HG03095 (cell line): ENCODE results near the gene CYP3A5.
"Not testable (repeated sequence)": the region's sequence is repeated elsewhere in the genome, so short reads cannot be mapped to it uniquely, and the experiment has no call there.

ENCODE experiments used
- ATAC-seq: cut with Tn5 transposase; IDR thresholded peaks from one replicate; pipeline ENCODE4 v1.9.1; 2021; ENCODE audit warnings: moderate library complexity; ENCODE audit not compliant: unreplicated experiment

Gene CYP3A5

GRCh38 chr7:99685871-99686608 lies 6.2 kb upstream of the CYP3A5 start:
- not testable (repeated sequence) for ATAC-seq

- no peak for ATAC-seq
These were observed 5.4 kb upstream of the CYP3A5 start for GRCh38 chr7:99685129-99685758.

- ATAC-seq, result no peak
These were observed 780 bp downstream of the CYP3A5 start for GRCh38 chr7:99679032-99679399.

- no peak for ATAC-seq
These were observed 2.1 kb downstream of the CYP3A5 start for GRCh38 chr7:99677648-99678045.

GRCh38 chr7:99677013-99677647 lies 2.7 kb downstream of the CYP3A5 start:
- ATAC-seq, result no peak

- no peak for ATAC-seq
These were observed 4.6 kb downstream of the CYP3A5 start for GRCh38 chr7:99674995-99675742.

- no peak for ATAC-seq
These were observed 7.2 kb downstream of the CYP3A5 start for GRCh38 chr7:99672573-99672972.

- no peak for ATAC-seq
These were observed 10.0 kb downstream of the CYP3A5 start for GRCh38 chr7:99669782-99670181.

GRCh38 chr7:99668541-99668940 lies 11.3 kb downstream of the CYP3A5 start:
- no peak for ATAC-seq

- ATAC-seq, result no peak
These were observed 12.6 kb downstream of the CYP3A5 start for GRCh38 chr7:99667179-99667578.

- no peak for ATAC-seq
These were observed 13.8 kb downstream of the CYP3A5 start for GRCh38 chr7:99666013-99666395.

- ATAC-seq, result no peak
These were observed 14.3 kb downstream of the CYP3A5 start for GRCh38 chr7:99665312-99666012.

GRCh38 chr7:99657879-99658278 lies 21.9 kb downstream of the CYP3A5 start:
- ATAC-seq, result not testable (repeated sequence)

- not testable (repeated sequence) for ATAC-seq
These were observed 25.2 kb downstream of the CYP3A5 start for GRCh38 chr7:99654626-99655025.

- ATAC-seq, result no peak
These were observed 26.0 kb downstream of the CYP3A5 start for GRCh38 chr7:99653754-99654153.

GRCh38 chr7:99653269-99653668 lies 26.5 kb downstream of the CYP3A5 start:
- not testable (repeated sequence) for ATAC-seq

- ATAC-seq, result no peak
These were observed 27.1 kb downstream of the CYP3A5 start for GRCh38 chr7:99652671-99653070.

GRCh38 chr7:99651290-99651689 lies 28.5 kb downstream of the CYP3A5 start:
- ATAC-seq, result no peak

- no peak for ATAC-seq
These were observed 31.0 kb downstream of the CYP3A5 start for GRCh38 chr7:99648843-99649242.

GRCh38 chr7:99645590-99645989 lies 34.2 kb downstream of the CYP3A5 start:
- ATAC-seq, result no peak

GRCh38 chr7:99644431-99644830 lies 35.4 kb downstream of the CYP3A5 start:
- no peak for ATAC-seq
